ENCODE data around the gene SRRT. TPM values are rescaled to one million over a fixed set of nuclear protein-coding genes. Genes with fewer than 3 reads are reported as not detected.

The SRRT gene
- total and polyA plus RNA-seq, 2 of the 4 experiments (the other 2 are of a cell fraction), result 41.4 to 93.5 TPM

DNA sequence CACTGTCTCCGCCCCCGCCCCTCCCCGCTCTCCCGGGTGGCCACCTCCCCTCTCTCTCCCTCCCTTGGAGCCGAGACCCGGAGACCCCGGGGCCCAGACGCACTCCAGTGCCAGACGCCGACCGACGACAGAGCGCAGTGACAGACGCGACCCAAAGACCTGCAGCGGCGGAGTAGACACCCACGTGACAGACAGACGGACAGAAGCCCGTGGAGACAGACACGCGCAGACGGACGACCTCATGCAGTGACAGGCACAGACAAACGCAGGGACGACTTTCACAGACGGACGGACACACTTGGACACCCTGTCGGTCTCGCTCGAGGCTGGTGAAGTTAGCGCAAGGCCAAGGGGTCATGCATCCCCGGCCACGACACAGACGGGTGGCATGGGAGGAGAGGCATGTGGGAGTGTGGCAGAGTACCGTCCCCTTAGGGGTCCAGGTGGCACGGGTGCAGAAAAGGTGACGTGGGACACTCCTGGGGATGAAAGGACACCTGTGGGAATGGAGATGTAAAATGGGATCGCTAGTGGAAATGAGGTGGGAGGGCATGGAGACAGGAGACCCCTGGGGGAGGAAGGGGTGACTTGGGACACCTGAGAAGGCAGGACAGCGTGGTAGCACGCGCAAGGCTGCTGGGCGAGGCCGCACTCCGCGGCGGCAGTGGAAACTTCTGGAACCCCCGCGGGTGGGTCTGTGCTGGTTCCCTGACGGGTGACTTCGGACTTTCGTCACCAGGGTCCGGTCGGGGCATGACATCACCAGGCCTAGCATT is 21.2 kb downstream of the SRRT start:
- dilution Hi-C loops (cut with HindIII; ENCODE audit: low sequenced_read_pairs, unreplicated experiment), result no loop called here

More for the DNA sequence above, 21.2 kb downstream of the SRRT start:
- in situ Hi-C loops (cut with MboI; ENCODE audit: low sequenced_read_pairs) (loop anchor here (10.0 kb wide), 1 partner anchor 389 kb away; no protein-coding TSS in a partner anchor), intact Hi-C loops (cut with micrococcal nuclease) (loop anchor here (2.0 kb wide), 1 partner anchor 297 kb away; no protein-coding TSS in a partner anchor)
- Histone ChIP-seq H3K27me3 (ENCODE audit: control insufficient read depth, insufficient read depth, low read length) (peaks cover 41% of the 10 kb centered on the region), H2AK9ac (replicated peaks; ENCODE audit: low read depth, low read length, poor library complexity) (peak overlapping the region; percentile 65), H3K14ac (replicated peaks; ENCODE audit: low read depth, low read length) (no peak overlapping the region), H4K8ac (ENCODE audit: low read depth in 2 of 2, low read length in 2 of 2) (no peak overlapping the region), H3K9me1 (ENCODE audit: insufficient read depth, low read length) (no peaks in the 10 kb centered on the region), H4K5ac (ENCODE audit: low read depth, low read length) (no peak overlapping the region), H3K4ac (ENCODE audit: low read depth, low read length) (no peak overlapping the region), H2BK20ac (ENCODE audit: low read depth, low read length) (no peak overlapping the region), H2AK5ac (ENCODE audit: low read depth, low read length) (no peak overlapping the region), H3K9ac (ENCODE audit: low read depth, low read length) (no peak overlapping the region), H3K4me3 (ENCODE audit: insufficient read depth, low read depth, low read length) (no peak overlapping the region), H3K9me3 (ENCODE audit: control insufficient read depth, insufficient read depth, low read length) (peaks cover 2% of the 10 kb centered on the region; the same call in 1 of the 2 replicates), H2BK120ac (ENCODE audit: low read depth, low read length) (no peak overlapping the region), H3K79me1 (ENCODE audit: low read depth in 1 of 2, low read length in 2 of 2) (no peaks in the 10 kb centered on the region), H3K4me1 (ENCODE audit: control insufficient read depth, insufficient read depth, low read length) (peaks cover under 1% of the 10 kb centered on the region; the same call in 1 of the 2 replicates), H3K4me2 (ENCODE audit: low read depth, low read length) (peak overlapping the region; percentile 2; the same call in 1 of the 2 replicates), H3K56ac (ENCODE audit: extremely low read depth, insufficient read depth, low read length) (no peak overlapping the region), H3K23ac (ENCODE audit: low read depth, low read length) (peak overlapping the region; percentile 15; the same call in 1 of the 2 replicates), H2BK15ac (ENCODE audit: low read depth, low read length) (no peak overlapping the region), H3K27ac (ENCODE audit: insufficient read depth, low read length) (no peak overlapping the region), H2AFZ (replicated peaks; ENCODE audit: low read length, poor library complexity) (peak overlapping the region; percentile 78), H4K20me1 (ENCODE audit: insufficient read depth, low read length) (0 out of 2 replicates have a peak, but pooled peaks cover 4% of the 10 kb centered on the region), H2BK5ac (ENCODE audit: low read depth, low read length, poor library complexity, severe bottlenecking) (no peak overlapping the region), H4K91ac (ENCODE audit: insufficient read depth, low read depth, low read length) (no peak overlapping the region), H3K36me3 (ENCODE audit: control insufficient read depth, insufficient read depth, low read length) (no peaks in the 10 kb centered on the region), H3K18ac (ENCODE audit: low read depth, low read length) (no peak overlapping the region)
- DNase-seq (no peak), ATAC-seq (ENCODE audit: low read depth) (no peak)
- POLR2A ChIA-PET (ENCODE audit: unreplicated experiment), result interaction anchor here (0.5 kb wide), 1 partner anchor 21 kb away, joined by 13 read pairs; the partner anchor contains the start of gene SRRT
- no peak for TF ChIP-seq MAFK (IDR thresholded peaks at IDR 0.05; ENCODE audit: low read depth, low read length)
- TF ChIP-seq BHLHE40 (IDR thresholded peaks at IDR 0.05; ENCODE audit: low read depth, low read length), result no peak
- TF ChIP-seq SMC3 (IDR thresholded peaks at IDR 0.05; ENCODE audit: low read depth, low read length), result no peak
- TF ChIP-seq, protein P1, sequence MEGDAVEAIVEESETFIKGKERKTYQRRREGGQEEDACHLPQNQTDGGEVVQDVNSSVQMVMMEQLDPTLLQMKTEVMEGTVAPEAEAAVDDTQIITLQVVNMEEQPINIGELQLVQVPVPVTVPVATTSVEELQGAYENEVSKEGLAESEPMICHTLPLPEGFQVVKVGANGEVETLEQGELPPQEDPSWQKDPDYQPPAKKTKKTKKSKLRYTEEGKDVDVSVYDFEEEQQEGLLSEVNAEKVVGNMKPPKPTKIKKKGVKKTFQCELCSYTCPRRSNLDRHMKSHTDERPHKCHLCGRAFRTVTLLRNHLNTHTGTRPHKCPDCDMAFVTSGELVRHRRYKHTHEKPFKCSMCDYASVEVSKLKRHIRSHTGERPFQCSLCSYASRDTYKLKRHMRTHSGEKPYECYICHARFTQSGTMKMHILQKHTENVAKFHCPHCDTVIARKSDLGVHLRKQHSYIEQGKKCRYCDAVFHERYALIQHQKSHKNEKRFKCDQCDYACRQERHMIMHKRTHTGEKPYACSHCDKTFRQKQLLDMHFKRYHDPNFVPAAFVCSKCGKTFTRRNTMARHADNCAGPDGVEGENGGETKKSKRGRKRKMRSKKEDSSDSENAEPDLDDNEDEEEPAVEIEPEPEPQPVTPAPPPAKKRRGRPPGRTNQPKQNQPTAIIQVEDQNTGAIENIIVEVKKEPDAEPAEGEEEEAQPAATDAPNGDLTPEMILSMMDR (conservative IDR thresholded peaks at IDR 0.05; ENCODE audit: low read depth, low read length), result no peak
- TF ChIP-seq, protein P2, sequence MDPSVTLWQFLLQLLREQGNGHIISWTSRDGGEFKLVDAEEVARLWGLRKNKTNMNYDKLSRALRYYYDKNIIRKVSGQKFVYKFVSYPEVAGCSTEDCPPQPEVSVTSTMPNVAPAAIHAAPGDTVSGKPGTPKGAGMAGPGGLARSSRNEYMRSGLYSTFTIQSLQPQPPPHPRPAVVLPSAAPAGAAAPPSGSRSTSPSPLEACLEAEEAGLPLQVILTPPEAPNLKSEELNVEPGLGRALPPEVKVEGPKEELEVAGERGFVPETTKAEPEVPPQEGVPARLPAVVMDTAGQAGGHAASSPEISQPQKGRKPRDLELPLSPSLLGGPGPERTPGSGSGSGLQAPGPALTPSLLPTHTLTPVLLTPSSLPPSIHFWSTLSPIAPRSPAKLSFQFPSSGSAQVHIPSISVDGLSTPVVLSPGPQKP (IDR thresholded peaks at IDR 0.05; ENCODE audit: borderline replicate concordance, low read depth, low read length), result no peak
- TF ChIP-seq POLR2A (IDR thresholded peaks at IDR 0.05; ENCODE audit: low read depth, low read length), result no peak
- no peak for TF ChIP-seq MAZ (IDR thresholded peaks at IDR 0.05; ENCODE audit: borderline replicate concordance, low read depth, low read length)
- TF ChIP-seq RCOR1 (IDR thresholded peaks at IDR 0.05; ENCODE audit: insufficient replicate concordance, low read length), result no peak
- no peak for TF ChIP-seq RAD21 (IDR thresholded peaks at IDR 0.05; ENCODE audit: low read length)
- no peak for TF ChIP-seq NFE2L2 (IDR thresholded peaks at IDR 0.05; ENCODE audit: low read depth, low read length)
- TF ChIP-seq, protein P3, sequence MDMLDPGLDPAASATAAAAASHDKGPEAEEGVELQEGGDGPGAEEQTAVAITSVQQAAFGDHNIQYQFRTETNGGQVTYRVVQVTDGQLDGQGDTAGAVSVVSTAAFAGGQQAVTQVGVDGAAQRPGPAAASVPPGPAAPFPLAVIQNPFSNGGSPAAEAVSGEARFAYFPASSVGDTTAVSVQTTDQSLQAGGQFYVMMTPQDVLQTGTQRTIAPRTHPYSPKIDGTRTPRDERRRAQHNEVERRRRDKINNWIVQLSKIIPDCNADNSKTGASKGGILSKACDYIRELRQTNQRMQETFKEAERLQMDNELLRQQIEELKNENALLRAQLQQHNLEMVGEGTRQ (IDR thresholded peaks at IDR 0.05; ENCODE audit: low read depth, low read length), result no peak
- 5% methylated on average over 38 of the region's 54 CpGs; no CpG with 5 or more reads in 1 of the 2 experiments for WGBS, 2 experiments (ENCODE audit: extremely low coverage in 2 of 2, insufficient read length in 1 of 2)
- BruUV-seq (replicated peaks), result no TSS peak
- CTCF ChIA-PET, result interaction anchor here (0.6 to 1.2 kb wide), 3 partner anchors 162 to 476 kb away, joined by 4 to 5 read pairs (median 5); no protein-coding TSS in a partner anchor
